HCT116 (cell line): ENCODE data around the gene RAB1A.

ENCODE experiments used
- CTCF ChIP-seq, 3 experiments: fragments of 200-600 bp in 1 of 3; sonication (generic) in 1 of 3; IDR thresholded peaks in 2 of 3; conservative IDR thresholded peaks in 1 of 3; 2 replicates each; pipeline ENCODE4 v1.5.1; 2012 to 2017; ENCODE audit warnings: low read depth in 2 of 3, low read length in 2 of 3, antibody characterized with exemption in 1 of 3, borderline replicate concordance in 1 of 3, control low read depth in 1 of 3, mild to moderate bottlenecking in 1 of 3, mixed read lengths in 1 of 3, mixed run types in 1 of 3, moderate library complexity in 1 of 3; ENCODE audit not compliant: insufficient read depth in 1 of 3
- EGR1 ChIP-seq: IDR thresholded peaks from 2 replicates; pipeline ENCODE4 v1.6.1; 2012; ENCODE audit warnings: low read depth
- EZH2 ChIP-seq: fragments of 200-600 bp; sonication (generic); IDR thresholded peaks from 2 replicates; pipeline ENCODE4 v1.6.1; 2017; ENCODE audit warnings: antibody characterized with exemption, mixed run types
- EZH2phosphoT487 ChIP-seq: fragments of 200-600 bp; IDR thresholded peaks from 2 replicates; pipeline ENCODE4 v1.6.1; 2018; ENCODE audit warnings: antibody characterized with exemption, borderline replicate concordance
- FOSL1 ChIP-seq: IDR thresholded peaks from 2 replicates; pipeline ENCODE4 v1.6.1; 2012; ENCODE audit warnings: low read depth
- POLR2A ChIP-seq: IDR thresholded peaks from 2 replicates; pipeline ENCODE4 v1.7.0; 2011; ENCODE audit warnings: borderline replicate concordance; ENCODE audit not compliant: insufficient read depth, insufficient read length; ENCODE audit errors: extremely low read depth
- RAD21 ChIP-seq: IDR thresholded peaks from 2 replicates; pipeline ENCODE4 v1.6.1; 2012; ENCODE audit warnings: low read depth, mild to moderate bottlenecking
- SP1 ChIP-seq: IDR thresholded peaks from 2 replicates; pipeline ENCODE4 v1.6.1; 2012; ENCODE audit warnings: low read depth
- ZNF274 ChIP-seq: fragments of 200-500 bp; sonication (Bioruptor generic); IDR thresholded peaks from 2 replicates; pipeline ENCODE4 v1.6.1; 2014; ENCODE audit warnings: mild to moderate bottlenecking, low read depth, low read length, inconsistent platforms
- TF ChIP-seq, protein P1 (sequence below): IDR thresholded peaks from 2 replicates; pipeline ENCODE4 v1.6.1; 2012; ENCODE audit warnings: low read depth
- TF ChIP-seq, protein P2 (sequence below): IDR thresholded peaks from 2 replicates; pipeline ENCODE4 v1.6.1; 2012

DNA sequence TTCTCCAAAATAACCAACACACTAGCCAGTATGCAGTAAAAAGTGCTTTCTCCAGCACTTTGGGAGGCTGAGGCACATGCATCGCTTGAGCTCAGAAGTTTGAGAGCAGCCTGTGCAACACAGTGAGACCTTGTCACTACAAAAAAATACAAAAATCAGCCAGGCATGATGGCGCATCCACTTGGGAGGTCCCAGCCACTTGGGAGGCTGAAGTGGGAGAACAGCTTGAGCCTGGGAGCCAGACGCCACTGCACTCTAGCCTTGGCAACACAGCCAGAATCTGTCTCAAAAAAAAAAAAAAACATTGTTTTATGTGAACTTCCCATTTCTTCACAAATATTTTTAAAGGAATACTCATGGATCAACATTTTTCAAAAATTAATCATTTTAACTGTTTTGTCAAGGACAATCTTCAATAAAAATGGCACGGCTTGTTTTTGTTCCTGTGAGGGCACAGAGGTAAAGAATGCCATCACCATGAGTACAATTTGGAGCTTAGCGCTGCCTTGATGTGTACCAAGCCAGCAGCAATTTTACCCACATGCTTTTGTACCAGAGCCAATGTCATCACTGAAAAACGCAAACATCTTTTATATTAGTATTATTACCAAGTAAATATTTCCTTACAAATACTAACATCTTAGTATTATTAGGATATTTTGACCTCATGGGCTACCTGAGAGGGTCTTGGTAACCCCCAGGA lies 26.7 kb downstream of the RAB1A start:
- TF ChIP-seq POLR2A: no peak
- TF ChIP-seq SP1: no peak
- no peak for TF ChIP-seq CTCF (IDR thresholded peaks at IDR 0.05 in 2 of 3, conservative IDR thresholded peaks at IDR 0.05 in 1 of 3; ENCODE audit: borderline replicate concordance in 1 of 3, insufficient read depth in 1 of 3, low read depth in 2 of 3, low read length in 2 of 3)
- TF ChIP-seq, protein P1, sequence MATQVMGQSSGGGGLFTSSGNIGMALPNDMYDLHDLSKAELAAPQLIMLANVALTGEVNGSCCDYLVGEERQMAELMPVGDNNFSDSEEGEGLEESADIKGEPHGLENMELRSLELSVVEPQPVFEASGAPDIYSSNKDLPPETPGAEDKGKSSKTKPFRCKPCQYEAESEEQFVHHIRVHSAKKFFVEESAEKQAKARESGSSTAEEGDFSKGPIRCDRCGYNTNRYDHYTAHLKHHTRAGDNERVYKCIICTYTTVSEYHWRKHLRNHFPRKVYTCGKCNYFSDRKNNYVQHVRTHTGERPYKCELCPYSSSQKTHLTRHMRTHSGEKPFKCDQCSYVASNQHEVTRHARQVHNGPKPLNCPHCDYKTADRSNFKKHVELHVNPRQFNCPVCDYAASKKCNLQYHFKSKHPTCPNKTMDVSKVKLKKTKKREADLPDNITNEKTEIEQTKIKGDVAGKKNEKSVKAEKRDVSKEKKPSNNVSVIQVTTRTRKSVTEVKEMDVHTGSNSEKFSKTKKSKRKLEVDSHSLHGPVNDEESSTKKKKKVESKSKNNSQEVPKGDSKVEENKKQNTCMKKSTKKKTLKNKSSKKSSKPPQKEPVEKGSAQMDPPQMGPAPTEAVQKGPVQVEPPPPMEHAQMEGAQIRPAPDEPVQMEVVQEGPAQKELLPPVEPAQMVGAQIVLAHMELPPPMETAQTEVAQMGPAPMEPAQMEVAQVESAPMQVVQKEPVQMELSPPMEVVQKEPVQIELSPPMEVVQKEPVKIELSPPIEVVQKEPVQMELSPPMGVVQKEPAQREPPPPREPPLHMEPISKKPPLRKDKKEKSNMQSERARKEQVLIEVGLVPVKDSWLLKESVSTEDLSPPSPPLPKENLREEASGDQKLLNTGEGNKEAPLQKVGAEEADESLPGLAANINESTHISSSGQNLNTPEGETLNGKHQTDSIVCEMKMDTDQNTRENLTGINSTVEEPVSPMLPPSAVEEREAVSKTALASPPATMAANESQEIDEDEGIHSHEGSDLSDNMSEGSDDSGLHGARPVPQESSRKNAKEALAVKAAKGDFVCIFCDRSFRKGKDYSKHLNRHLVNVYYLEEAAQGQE: no peak
- TF ChIP-seq FOSL1: no peak
- no peak for TF ChIP-seq EZH2phosphoT487
- no peak for TF ChIP-seq ZNF274
- TF ChIP-seq, protein P2, sequence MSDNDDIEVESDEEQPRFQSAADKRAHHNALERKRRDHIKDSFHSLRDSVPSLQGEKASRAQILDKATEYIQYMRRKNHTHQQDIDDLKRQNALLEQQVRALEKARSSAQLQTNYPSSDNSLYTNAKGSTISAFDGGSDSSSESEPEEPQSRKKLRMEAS: no peak
- TF ChIP-seq RAD21: no peak
- TF ChIP-seq EZH2: no peak
- TF ChIP-seq EGR1: no peak
